SW480 (cell line): ENCODE measurements around the gene VASH2.

ENCODE experiments used
- DNase-seq: peaks from one replicate; pipeline ENCODE4 v3.0.0-alpha.2; 2016; ENCODE audit warnings: low spot score

The VASH2 gene

GRCh38 chr1:213035573-213035972 lies 85.2 kb downstream of the VASH2 start:
- no peak for DNase-seq
